ENCODE results near the gene CDC42BPA.
"Not testable (repeated sequence)": the region's sequence is repeated elsewhere in the genome, so short reads cannot be mapped to it uniquely, and the experiment has no call there.

CDC42BPA gene

GRCh38 chr1:227318016-227318852, at the start of gene CDC42BPA:
Gene CDC42BPA (minus strand): TSS chr1:227318492. CDS start chr1:227317182, 1,310 bp downstream.
- peak; percentile 88 for DNase-seq

GRCh38 chr1:227368009-227368408, 49.7 kb upstream of the CDC42BPA start:
- DNase-seq = no peak

- DNase-seq = no peak
Measured at GRCh38 chr1:227365473-227366431, 47.5 kb upstream of the CDC42BPA start.

GRCh38 chr1:227364657-227365056, 46.4 kb upstream of the CDC42BPA start:
- DNase-seq = no peak

GRCh38 chr1:227363825-227364224, 45.5 kb upstream of the CDC42BPA start:
- no peak for DNase-seq

GRCh38 chr1:227362039-227362438, 43.7 kb upstream of the CDC42BPA start:
- DNase-seq = no peak

- DNase-seq = no peak
Measured at GRCh38 chr1:227357927-227358302, 39.6 kb upstream of the CDC42BPA start.

- no peak for DNase-seq
Measured at GRCh38 chr1:227357171-227357926, 39.1 kb upstream of the CDC42BPA start.

- DNase-seq = no peak
Measured at GRCh38 chr1:227356620-227357146, 38.4 kb upstream of the CDC42BPA start.

GRCh38 chr1:227355542-227356245, 37.4 kb upstream of the CDC42BPA start:
- no peak for DNase-seq

- no peak for DNase-seq
Measured at GRCh38 chr1:227353186-227353585, 34.9 kb upstream of the CDC42BPA start.

- DNase-seq = not testable (repeated sequence)
Measured at GRCh38 chr1:227352164-227352563, 33.9 kb upstream of the CDC42BPA start.

- DNase-seq = no peak
Measured at GRCh38 chr1:227351443-227351842, 33.2 kb upstream of the CDC42BPA start.

- DNase-seq = no peak
Measured at GRCh38 chr1:227349967-227350366, 31.7 kb upstream of the CDC42BPA start.

- DNase-seq = no peak
Measured at GRCh38 chr1:227343727-227344551, 25.6 kb upstream of the CDC42BPA start.

- no peak for DNase-seq
Measured at GRCh38 chr1:227343206-227343605, 24.9 kb upstream of the CDC42BPA start.

GRCh38 chr1:227342075-227342829, 24.0 kb upstream of the CDC42BPA start:
- DNase-seq = no peak

GRCh38 chr1:227336136-227336535, 17.8 kb upstream of the CDC42BPA start:
- not testable (repeated sequence) for DNase-seq

- no peak for DNase-seq
Measured at GRCh38 chr1:227335242-227336020, 17.1 kb upstream of the CDC42BPA start.
